Loucy (cell line): ENCODE results near the gene P2RY2.

Experiments used
- H2AFZ ChIP-seq: fragments of 200-600 bp; sonication (generic); 2 replicates; pipeline ENCODE4 v1.6.0; 2016; ENCODE audit warnings: antibody characterized with exemption, mild to moderate bottlenecking, low read length, moderate library complexity
- H3F3A ChIP-seq: fragments of 200-600 bp; 2 replicates; pipeline ENCODE4 v1.6.0; 2016; ENCODE audit warnings: antibody characterized with exemption, low read depth, mild to moderate bottlenecking
- H3K27me3 ChIP-seq: fragments of 200-600 bp; sonication (generic); 2 replicates; pipeline ENCODE4 v1.6.1; 2014; ENCODE audit warnings: low read length, mild to moderate bottlenecking; ENCODE audit not compliant: insufficient read depth, poor library complexity, severe bottlenecking
- H3K36me3 ChIP-seq: fragments of 200-600 bp; sonication (generic); 2 replicates; pipeline ENCODE4 v1.6.1; 2016; ENCODE audit warnings: low read length; ENCODE audit not compliant: insufficient read depth
- H3K4me1 ChIP-seq: fragments of 200-600 bp; sonication (generic); 2 replicates; pipeline ENCODE4 v1.5.1; 2014; ENCODE audit warnings: low read length, mild to moderate bottlenecking; ENCODE audit not compliant: insufficient read depth, poor library complexity, severe bottlenecking
- H3K4me2 ChIP-seq: fragments of 200-600 bp; sonication (generic); 2 replicates; pipeline ENCODE4 v1.6.0; 2014; ENCODE audit warnings: antibody characterized with exemption, low read length, low read depth, mild to moderate bottlenecking; ENCODE audit not compliant: poor library complexity, severe bottlenecking
- H3K4me3 ChIP-seq: fragments of 200-600 bp; sonication (generic); 2 replicates; pipeline ENCODE4 v1.5.1; 2014; ENCODE audit warnings: low read length, mild to moderate bottlenecking, mixed read lengths; ENCODE audit not compliant: poor library complexity, severe bottlenecking
- H3K79me2 ChIP-seq: fragments of 200-600 bp; sonication (generic); 2 replicates; pipeline ENCODE4 v1.6.1; 2014; ENCODE audit warnings: low read length; ENCODE audit not compliant: insufficient read depth
- H3K9ac ChIP-seq: fragments of 200-600 bp; sonication (generic); 2 replicates; pipeline ENCODE4 v1.6.0; 2014; ENCODE audit warnings: mild to moderate bottlenecking, low read depth, low read length, moderate library complexity; ENCODE audit not compliant: poor library complexity, severe bottlenecking
- H3K9me2 ChIP-seq: fragments of 200-600 bp; sonication (generic); replicated peaks from 2 replicates; pipeline ENCODE4 v1.6.1; 2016; ENCODE audit warnings: low read depth, low read length, mixed read lengths
- H3K9me3 ChIP-seq: fragments of 200-600 bp; sonication (generic); 2 replicates; pipeline ENCODE4 v1.6.1; 2014; ENCODE audit warnings: mild to moderate bottlenecking, antibody characterized with exemption, low read length, low read depth; ENCODE audit not compliant: insufficient read depth
- H4K20me1 ChIP-seq: fragments of 200-600 bp; sonication (generic); 2 replicates; pipeline ENCODE4 v1.6.0; 2014; ENCODE audit warnings: antibody characterized with exemption, low read length, mild to moderate bottlenecking; ENCODE audit not compliant: insufficient read depth, poor library complexity, severe bottlenecking
- CTCF ChIP-seq: fragments of 200-600 bp; sonication (generic); conservative IDR thresholded peaks from 2 replicates; pipeline ENCODE4 v1.5.1; 2014; ENCODE audit warnings: mild to moderate bottlenecking, antibody characterized with exemption, low read length
- EZH2phosphoT487 ChIP-seq: fragments of 200-600 bp; IDR thresholded peaks from 2 replicates; pipeline ENCODE4 v1.6.1; 2018; ENCODE audit warnings: antibody characterized with exemption, mild to moderate bottlenecking, moderate library complexity, borderline replicate concordance

The P2RY2 gene

GRCh38 chr11:73221451-73221850 lies 3.4 kb downstream of the P2RY2 start:
- no peaks in the 10 kb centered on the region for H3K9me3 ChIP-seq
- H3K79me2 ChIP-seq = no peaks in the 10 kb centered on the region
- peaks cover 18% of the 10 kb centered on the region for H3K4me1 ChIP-seq
- no peaks in the 10 kb centered on the region for H3F3A ChIP-seq
- TF ChIP-seq CTCF (no peak), EZH2phosphoT487 (no peak)
- no peaks in the 10 kb centered on the region for H3K27me3 ChIP-seq
- H4K20me1 ChIP-seq = no peaks in the 10 kb centered on the region
- H3K36me3 ChIP-seq = no peaks in the 10 kb centered on the region
- no peak overlapping the region for H2AFZ ChIP-seq
- H3K9me2 ChIP-seq = no peaks in the 10 kb centered on the region
- H3K4me3 ChIP-seq = no peak overlapping the region
- H3K4me2 ChIP-seq = no peak overlapping the region
- H3K9ac ChIP-seq = no peak overlapping the region

GRCh38 chr11:73221996-73222395 lies 3.9 kb downstream of the P2RY2 start:
- no peaks in the 10 kb centered on the region for H3K79me2 ChIP-seq
- TF ChIP-seq CTCF (no peak), EZH2phosphoT487 (no peak)
- H3K4me1 ChIP-seq = peaks cover 18% of the 10 kb centered on the region
- no peak overlapping the region for H3K4me2 ChIP-seq
- H3K27me3 ChIP-seq = no peaks in the 10 kb centered on the region
- H3K9me3 ChIP-seq = no peaks in the 10 kb centered on the region
- H3K4me3 ChIP-seq = no peak overlapping the region
- H3F3A ChIP-seq = no peaks in the 10 kb centered on the region
- H4K20me1 ChIP-seq = no peaks in the 10 kb centered on the region
- no peaks in the 10 kb centered on the region for H3K9me2 ChIP-seq
- H3K9ac ChIP-seq = no peak overlapping the region
- no peaks in the 10 kb centered on the region for H3K36me3 ChIP-seq
- H2AFZ ChIP-seq = no peak overlapping the region

- H3F3A ChIP-seq = no peaks in the 10 kb centered on the region
- no peaks in the 10 kb centered on the region for H3K9me3 ChIP-seq
- no peaks in the 10 kb centered on the region for H4K20me1 ChIP-seq
- no peaks in the 10 kb centered on the region for H3K27me3 ChIP-seq
- TF ChIP-seq EZH2phosphoT487 (no peak), CTCF (no peak)
- H3K9me2 ChIP-seq = no peaks in the 10 kb centered on the region
- H3K4me2 ChIP-seq = peak overlapping the region; percentile 22
- peaks cover 18% of the 10 kb centered on the region for H3K4me1 ChIP-seq
- H3K36me3 ChIP-seq = no peaks in the 10 kb centered on the region
- no peak overlapping the region for H3K9ac ChIP-seq
- no peak overlapping the region for H3K4me3 ChIP-seq
- peak overlapping the region; percentile 21; the same call in 1 of the 2 replicates for H2AFZ ChIP-seq
- H3K79me2 ChIP-seq = no peaks in the 10 kb centered on the region
These were observed 6.1 kb downstream of the P2RY2 start for GRCh38 chr11:73223998-73224730.
